ENCODE measurements around the gene RPL21.

Gene RPL21

GRCh38 chr13:27258637-27259386, 7.5 kb downstream of the RPL21 start:
- DNase-seq (ENCODE audit: low spot score) = no peak

- DNase-seq (ENCODE audit: low spot score) = no peak
Observed at GRCh38 chr13:27259831-27260230, 8.5 kb downstream of the RPL21 start.

- DNase-seq (ENCODE audit: low spot score) = no peak
Observed at GRCh38 chr13:27261396-27261795, 10.0 kb downstream of the RPL21 start.

- no peak for DNase-seq (ENCODE audit: low spot score)
Observed at GRCh38 chr13:27263438-27263837, 12.1 kb downstream of the RPL21 start.

GRCh38 chr13:27264181-27264580, 12.8 kb downstream of the RPL21 start:
- DNase-seq (ENCODE audit: low spot score) = no peak

- DNase-seq (ENCODE audit: low spot score) = no peak
Observed at GRCh38 chr13:27264648-27265047, 13.3 kb downstream of the RPL21 start.

- no peak for DNase-seq (ENCODE audit: low spot score)
Observed at GRCh38 chr13:27266917-27267316, 15.6 kb downstream of the RPL21 start.

GRCh38 chr13:27267596-27267995, 16.2 kb downstream of the RPL21 start:
- DNase-seq (ENCODE audit: low spot score) = no peak

- no peak for DNase-seq (ENCODE audit: low spot score)
Observed at GRCh38 chr13:27269114-27269665, 17.8 kb downstream of the RPL21 start.

- peak; percentile 89 for DNase-seq (ENCODE audit: low spot score)
Observed at GRCh38 chr13:27270594-27271520, 19.5 kb downstream of the RPL21 start, which contains the start of gene RASL11A. RASL11A (plus strand) TSS chr13:27270830; CDS start chr13:27270945, 115 bp downstream.

- no peak for DNase-seq (ENCODE audit: low spot score)
Observed at GRCh38 chr13:27271570-27272096, 20.3 kb downstream of the RPL21 start.

GRCh38 chr13:27273658-27274425, 22.5 kb downstream of the RPL21 start:
- DNase-seq (ENCODE audit: low spot score) = no peak

GRCh38 chr13:27274631-27275030, 23.3 kb downstream of the RPL21 start:
- no peak for DNase-seq (ENCODE audit: low spot score)

- DNase-seq (ENCODE audit: low spot score) = no peak
Observed at GRCh38 chr13:27276188-27276587, 24.8 kb downstream of the RPL21 start.

- peak; percentile 77 for DNase-seq (ENCODE audit: low spot score)
Observed at GRCh38 chr13:27279506-27279905, 28.1 kb downstream of the RPL21 start.

GRCh38 chr13:27280009-27280656, 28.8 kb downstream of the RPL21 start:
- DNase-seq (ENCODE audit: low spot score) = no peak

- no peak for DNase-seq (ENCODE audit: low spot score)
Observed at GRCh38 chr13:27280841-27281240, 29.5 kb downstream of the RPL21 start.

GRCh38 chr13:27281420-27281819, 30.1 kb downstream of the RPL21 start:
- DNase-seq (ENCODE audit: low spot score) = no peak

- no peak for DNase-seq (ENCODE audit: low spot score)
Observed at GRCh38 chr13:27283906-27284493, 32.6 kb downstream of the RPL21 start.

- no peak for DNase-seq (ENCODE audit: low spot score)
Observed at GRCh38 chr13:27288392-27288791, 37.0 kb downstream of the RPL21 start.
